NCI-H82 treated with DMSO at 0.1 percent for 48 hours (cell line): Measurements from ENCODE around the gene COL9A3.

Experiments
- DNase-seq: peaks from one replicate; lab custom pipeline; 2025; ENCODE audit not compliant: unreplicated experiment; lab: John Stamatoyannopoulos, UW

The COL9A3 gene

DNA sequence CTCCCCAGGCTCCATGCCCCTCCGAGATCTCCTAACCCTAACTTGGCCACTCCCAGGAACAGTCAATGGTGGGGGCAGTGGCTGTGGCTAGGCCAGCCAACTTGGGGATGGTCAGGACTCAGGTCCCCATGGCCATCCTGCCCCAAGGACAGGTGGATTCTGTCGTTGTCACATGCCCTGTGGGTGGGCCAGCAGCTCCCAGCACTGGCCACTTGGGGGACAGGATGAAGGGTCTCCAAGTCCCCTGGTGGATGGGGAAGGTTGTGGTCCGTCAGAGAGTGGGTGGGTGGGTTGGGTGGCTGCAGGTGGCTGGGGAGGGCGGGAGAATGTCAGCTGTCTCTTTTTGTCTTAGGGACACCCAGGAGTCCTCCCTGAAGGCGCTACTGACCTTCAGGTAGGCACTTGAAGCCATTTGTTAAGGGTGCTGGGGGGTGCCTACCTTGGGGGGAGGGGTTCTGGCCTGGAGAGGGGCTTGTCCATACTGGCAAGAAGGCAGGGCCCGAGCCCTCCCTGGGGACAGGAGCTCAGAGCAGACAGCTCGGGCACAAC is 5.5 kb downstream of the COL9A3 start:
- no peak for DNase-seq

DNA sequence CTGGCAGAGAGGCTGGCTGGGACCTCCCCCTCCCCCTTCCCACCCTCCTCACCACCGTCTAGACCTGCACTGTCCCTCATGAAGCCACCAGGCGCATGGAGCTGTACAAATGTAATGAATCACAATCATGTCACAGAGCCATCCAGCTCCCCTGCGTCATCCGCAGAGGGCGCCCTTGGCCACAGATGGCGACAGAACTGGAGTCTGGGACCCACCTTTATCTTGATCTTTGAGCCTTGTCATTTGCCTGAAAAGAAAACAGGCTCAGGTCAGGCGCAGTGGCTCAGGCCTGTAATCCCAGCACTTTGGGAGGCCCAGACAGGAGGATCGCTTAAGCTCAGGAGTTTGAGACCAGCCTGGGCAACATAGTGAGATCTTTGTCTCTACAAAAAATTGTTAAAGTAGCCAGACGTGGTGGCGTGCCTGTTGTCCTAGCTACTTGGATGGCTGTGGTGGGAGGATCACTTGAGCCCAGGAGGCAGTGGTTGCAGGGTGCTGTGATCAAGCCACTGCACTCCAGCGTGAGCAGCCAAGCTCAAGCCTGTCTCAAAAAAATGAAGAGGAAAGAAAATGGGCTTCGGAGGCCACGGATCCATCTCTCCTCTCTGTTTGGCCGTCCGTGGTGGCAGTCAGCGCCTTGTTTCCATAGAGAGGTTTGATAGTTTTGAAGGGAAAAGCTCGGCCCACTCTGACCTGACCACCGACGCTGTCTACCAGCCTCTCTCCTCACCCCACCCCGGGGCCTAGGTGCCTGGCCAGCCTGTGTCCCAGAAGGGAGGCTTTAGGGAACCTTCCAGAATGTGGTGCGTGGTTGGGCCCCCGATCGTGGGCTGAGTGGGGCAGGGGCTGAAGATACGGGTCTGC is 6.2 kb downstream of the COL9A3 start:
- peak; percentile 73 for DNase-seq

DNA sequence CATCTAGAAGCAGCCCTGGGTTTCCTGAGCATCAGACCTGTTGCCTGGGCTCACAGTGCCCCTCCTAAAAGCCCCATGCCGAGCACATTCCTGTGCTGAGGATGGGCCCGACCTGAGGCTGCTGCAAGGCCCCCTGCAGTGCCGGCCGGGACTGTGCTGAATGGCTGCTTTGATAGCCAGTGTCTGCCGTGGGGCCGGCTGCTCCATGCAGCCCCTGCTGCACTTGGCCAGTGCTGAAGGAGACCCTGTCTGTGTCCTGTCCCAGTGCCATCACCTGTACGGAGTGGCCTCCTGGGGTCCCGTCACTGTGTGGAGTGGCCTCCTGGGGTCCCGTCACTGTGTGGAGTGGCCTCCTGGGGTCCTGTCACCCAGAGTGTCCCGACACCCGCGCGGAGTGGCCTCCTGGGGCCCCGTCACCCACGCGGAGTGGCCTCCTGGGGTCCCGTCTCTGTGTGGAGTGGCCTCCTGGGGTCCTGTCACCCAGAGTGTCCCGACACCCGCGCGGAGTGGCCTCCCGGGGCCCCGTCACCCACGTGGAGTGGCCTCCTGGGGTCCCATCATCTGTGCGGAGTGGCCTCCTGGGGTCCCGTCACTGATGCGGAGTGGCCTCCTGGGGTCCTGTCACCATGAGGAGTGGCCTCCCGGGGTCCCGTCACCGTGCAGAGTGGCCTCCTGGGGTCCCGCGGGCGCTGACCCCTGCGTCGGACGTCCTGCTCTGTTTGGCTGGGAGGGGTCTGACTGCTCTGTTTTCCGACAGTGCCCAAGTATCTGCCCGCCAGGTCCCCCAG is 7.0 kb downstream of the COL9A3 start:
- DNase-seq: no peak

DNA sequence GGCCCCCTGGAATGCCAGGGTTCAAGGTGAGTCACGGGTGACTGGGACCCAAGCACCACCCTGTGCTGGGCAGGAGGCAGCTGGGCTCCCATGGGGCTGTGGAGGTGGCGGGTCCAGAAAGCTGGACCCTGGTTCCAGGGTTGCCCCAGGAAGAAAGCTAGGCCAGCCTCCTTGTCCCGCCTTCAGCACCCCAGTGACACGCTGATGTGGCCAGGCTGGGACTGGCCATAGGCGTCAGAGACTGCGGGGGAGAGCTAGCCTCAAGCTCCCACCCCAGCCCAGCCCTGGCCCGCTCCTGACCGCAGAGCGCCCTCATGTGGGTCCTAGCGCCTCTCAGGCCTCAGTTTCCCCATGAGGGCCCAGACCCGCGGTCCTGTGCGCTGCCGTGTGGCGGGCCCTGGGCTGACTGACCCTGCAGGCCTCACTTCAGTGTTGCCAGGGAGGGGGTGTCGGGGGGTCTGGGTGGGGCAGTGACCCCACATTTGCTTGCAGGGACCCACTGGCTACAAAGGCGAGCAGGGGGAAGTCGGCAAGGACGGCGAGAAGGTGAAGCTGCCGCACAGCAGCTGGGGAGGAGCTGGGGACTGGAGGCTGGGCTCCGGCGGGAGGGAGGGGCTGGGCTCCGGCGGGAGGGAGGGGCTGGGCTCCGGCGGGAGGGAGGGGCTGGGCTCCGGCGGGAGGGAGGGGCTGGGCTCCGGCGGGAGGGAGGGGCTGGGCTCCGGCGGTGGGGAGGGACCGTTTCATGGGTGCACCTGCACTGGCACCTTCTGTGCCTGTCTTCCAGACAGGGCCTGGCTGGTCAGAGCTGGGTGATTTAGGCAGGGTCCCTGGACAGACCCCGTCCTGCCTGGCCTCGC is 7.9 kb downstream of the COL9A3 start:
- DNase-seq: peak; percentile 7

DNA sequence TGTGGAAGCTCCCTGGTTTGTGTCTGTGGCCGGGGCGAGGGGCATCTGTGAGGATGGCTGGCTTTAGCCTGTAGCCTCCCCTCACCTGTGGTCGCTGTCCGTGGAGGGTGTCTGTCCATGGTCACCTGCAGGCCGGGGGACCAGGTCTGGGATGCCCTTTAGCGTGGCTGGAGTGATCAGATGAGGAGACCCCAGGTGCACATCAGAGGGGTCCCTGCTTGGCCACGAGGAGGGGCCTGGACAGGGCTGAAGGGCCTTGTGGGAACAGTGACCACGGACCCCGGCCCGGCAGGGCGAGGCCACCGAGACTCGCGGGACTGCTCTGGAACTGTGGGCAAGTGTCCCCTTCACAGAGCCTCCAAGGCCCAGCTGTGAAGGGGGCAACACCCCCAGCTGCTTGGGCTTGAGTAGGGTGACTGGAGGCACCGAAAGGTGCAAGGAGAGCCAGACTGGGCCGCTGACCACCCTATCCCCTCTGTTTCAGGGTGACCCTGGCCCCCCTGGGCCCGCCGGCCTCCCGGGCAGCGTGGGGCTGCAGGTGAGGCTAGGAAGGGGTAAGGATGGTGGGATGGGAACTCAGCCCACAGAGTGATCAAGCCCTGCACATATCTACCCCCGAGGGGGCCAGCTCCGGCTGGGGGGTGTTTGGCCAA is 8.6 kb downstream of the COL9A3 start:
- DNase-seq: no peak

DNA sequence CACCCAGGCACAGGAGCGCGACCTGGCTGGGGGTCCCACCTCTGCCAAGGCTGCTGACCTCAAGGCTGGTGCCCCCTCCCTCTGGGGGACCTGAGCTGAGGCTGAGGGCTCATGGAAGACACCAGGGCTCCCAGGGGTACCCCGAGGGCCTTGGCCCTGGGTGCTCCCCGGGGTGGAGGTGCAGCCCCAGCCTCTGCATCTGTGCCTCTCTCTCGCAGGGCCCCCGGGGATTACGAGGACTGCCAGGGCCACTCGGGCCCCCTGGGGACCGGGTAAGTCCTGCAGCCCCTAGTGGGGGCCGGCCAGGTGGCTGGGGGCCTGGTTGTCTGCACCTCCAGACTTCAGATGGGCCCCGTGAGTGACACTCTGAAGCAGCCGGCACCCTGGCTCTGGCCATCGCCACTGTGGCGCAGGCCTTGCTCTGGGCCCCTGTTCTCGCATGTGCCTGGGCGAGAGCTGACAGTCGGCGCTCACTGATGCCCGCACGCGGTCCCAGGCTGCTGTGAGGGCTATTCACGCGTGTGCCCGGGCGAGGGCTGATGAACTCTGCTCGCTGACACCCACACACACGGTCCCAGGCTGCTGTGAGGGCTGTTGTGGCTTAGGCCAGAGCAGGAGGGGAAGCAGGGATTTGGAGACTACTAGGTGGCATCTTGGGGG is 9.3 kb downstream of the COL9A3 start:
- no peak for DNase-seq

DNA sequence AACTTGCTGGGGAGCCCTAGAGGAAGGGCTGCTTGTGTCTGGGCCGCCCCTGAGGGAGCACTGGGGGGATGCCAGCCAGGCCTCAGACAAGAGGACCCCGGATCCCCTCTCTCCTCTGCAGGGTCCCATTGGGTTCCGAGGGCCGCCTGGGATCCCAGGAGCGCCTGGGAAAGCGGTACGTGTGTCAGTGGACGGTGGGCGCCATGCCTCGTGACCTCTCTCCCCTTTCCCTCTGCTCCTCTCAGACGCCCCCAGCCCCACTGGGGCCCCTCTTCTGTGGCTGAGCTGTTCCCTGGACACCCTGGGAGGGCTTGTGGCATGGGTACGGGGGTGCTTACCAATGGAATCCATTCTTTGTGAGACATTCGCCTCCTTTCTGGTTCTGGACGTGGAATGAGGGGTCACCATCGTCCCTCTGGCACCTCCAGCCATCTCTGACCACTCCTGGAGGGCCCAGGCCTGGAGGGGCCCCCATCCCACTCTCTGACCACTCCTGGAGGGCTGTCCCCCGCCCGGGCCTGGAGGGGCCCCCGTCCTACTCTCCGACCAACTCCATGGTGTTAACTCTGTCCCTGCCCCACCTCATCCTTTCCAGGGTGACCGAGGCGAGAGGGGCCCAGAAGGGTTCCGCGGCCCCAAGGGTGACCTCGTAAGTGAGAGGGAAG is 9.9 kb downstream of the COL9A3 start:
- no peak for DNase-seq

DNA sequence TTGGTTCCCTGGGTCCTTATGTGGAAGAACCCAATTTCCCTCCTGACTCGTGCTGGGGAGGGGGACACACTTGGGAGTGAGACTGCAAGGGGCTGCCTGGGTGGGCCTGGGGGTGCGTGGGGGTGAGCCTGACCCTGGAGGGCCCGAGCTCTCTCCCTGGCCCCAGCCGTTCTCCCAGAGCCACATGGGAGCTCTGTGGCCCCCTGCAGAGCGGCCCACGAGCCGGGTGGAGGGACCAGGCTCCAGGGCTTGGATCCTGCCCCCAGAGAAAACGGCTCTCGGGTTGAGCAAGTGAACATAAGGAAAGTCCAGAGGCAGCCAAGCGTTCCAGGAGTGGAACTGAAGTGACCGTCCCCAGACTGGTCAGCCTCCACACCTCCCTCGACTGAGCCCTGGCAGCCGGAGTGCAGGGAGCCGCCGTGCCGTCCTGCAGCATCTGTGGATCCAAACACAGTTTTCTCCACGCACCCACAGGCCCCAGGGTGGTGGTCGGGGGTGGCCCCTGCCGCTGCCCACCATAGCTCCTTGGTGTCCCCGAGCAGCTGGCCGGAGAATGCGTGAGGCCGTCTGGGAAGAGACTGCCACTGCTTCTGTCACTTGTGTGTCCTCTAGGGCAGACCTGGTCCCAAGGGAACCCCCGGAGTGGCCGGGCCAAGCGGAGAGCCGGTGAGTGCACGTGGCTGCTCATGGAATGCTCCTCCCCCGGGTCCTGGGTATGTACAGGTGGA is 10.6 kb downstream of the COL9A3 start:
- DNase-seq: no peak

DNA sequence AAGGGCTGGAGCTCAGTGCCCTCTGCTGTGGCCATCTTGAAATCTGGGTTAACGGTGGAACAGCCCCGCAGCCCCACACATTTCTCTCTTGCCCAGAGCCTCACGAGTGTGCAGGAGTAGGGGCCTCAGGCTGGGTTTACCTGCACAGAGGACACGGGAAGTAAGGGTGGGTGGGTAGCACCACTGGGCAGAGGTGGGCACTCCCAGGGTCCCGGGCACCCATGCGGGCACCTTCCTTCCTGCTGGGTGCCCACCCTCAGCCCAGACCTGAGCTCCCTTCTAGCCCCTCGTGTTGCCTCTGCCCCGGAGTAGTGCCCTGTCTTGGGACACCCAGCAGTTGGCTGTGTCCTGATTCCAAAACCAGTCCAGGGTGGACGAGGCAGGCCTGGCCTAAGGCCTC is 11.2 kb downstream of the COL9A3 start:
- no peak for DNase-seq

DNA sequence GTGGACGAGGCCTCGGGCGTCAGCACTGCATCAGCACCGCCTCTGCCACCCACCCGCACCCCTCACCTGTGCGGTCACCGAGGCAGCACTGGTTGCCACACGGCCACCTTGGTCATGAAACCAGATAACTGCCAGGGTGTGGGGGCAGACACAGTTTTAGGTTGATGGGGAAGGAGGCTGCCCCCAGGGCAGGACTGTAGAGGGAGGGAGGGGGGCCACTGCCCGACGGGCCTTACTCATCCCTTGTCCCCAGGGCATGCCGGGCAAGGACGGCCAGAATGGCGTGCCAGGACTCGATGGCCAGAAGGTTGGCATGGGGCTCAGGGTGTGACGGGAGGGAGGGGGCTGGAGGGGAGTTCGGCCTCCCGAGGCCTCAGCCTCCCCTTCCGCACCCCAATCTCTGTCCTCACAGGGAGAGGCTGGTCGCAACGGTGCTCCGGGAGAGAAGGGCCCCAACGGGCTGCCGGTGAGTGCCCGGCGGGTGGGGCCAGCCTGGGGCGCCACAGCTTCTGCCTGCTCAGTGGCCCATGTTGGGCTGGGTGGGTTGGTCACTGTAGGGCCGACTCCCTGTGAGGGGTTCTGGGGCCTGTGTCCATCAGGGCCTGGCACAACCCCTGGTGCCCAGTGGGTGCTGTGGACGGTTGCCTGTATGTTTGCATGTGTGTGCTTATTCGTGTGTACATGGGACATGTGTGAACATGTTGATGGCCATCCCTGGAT is 11.8 kb downstream of the COL9A3 start:
- no peak for DNase-seq

DNA sequence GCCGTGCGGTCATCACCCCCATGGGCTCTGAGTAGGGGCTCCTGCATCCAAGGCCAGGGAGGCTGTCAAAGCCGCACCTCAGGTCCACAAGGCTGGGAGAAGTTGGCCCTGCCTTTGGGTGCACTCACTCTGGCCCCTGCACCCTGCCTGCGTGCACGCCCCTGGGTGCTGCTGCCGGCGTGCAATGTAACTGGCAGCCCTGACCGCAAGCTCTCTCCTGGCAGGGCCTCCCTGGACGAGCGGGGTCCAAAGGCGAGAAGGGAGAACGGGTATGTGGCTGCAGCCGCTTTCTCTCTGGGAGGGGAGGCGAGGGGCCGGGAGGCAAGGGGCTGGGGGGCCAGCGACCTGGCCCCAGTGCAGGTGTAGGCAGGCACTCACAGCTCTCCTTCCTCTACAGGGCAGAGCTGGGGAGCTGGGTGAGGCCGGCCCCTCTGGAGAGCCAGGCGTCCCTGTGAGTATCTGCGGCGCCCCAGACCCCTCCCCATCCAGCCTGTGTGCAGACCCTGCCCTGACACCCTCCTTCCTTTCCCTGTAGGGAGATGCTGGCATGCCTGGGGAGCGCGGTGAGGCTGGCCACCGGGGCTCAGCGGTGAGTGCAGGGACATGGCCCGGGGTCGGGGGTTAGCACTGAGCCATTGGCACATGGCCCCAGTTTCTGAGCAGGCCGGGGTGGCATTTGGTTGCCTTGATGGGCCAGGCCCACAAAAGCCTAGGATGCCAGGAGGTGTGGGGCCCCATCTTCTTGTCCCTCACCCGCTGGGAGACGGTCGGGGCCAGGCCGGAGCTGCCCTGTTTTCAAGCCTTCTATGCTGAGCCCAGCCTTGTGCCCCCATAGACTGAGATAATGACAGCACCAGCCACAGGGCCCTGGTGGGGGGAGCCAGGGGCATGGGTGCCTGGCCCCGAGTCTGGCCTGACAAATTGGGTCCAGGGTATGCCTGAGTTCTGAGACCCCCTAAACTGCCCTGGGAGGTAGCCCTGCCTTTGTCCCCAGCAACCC is 12.7 kb downstream of the COL9A3 start:
- no peak for DNase-seq

DNA sequence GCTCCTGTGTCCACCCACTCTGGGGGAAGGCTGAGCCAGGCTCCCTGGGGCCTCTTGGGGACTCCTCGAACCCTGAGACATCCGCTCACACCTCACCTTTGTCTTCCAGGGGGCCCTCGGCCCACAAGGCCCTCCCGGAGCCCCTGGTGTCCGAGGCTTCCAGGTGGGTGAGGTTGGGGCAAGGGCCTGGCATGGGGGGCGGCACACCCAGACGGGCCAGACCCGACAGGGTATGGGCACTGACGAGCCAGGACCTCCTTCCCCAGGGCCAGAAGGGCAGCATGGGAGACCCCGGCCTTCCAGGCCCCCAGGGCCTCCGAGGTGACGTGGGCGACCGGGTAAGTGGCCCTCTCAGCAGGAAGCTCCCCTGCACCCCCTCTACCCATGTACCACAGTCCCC is 13.4 kb downstream of the COL9A3 start:
- no peak for DNase-seq

DNA sequence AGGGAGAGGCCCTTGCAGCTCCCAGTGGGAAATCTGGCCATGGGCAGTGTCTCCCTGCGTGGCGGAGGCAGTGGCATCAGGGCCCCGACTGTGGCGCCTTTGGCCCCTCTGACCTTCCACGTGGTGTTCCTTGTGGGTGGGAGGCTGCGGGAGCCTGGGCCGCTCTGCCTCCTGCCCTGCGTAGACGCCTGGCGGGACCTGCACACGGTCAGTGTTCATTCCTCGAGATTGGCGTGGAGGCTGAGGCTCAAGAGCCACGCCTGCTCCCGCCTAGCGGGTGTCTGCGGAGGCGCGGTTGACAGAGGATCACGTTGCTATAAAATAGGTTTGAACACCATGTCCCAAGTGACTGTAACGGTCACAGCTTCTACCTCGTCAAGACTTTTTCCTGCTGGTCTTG is 14.0 kb downstream of the COL9A3 start:
- DNase-seq: no peak

DNA sequence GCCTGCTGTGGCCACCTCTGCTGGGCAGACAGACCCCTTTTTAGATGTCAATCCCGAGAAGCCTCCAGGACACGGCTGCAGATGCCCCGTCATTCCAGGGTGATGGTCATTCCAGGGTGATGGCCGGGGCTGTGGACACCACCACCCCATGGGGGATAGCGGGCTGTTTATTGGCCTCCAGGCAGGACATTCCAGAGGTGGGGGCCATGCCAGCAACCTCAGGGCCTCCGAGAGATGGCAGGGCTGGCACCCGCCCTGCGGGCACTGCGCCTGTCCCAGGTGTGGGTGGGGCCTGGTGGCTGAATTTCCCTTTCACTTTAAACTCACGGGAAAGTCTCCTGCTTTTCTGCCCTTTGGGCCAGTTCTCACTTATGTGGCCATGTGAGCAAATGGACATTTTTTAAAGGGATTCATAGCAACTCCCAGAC is 14.5 kb downstream of the COL9A3 start:
- DNase-seq: no peak

DNA sequence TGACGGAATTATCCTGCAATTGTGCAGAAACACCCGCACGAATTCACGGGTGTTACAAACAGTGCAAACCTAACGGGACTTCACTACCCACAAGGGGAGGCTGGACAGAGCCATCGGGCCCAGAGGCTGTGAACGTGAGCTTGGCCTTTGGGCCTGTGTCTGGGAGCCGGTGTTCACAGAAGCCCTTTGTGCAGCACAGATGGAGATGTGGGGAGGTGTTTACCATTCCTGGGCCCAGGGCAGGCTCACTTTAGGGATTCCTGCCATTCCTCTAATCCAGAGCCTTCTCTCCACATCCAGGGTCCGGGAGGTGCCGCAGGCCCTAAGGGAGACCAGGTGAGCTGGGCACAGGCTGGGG is 15.0 kb downstream of the COL9A3 start:
- no peak for DNase-seq

DNA sequence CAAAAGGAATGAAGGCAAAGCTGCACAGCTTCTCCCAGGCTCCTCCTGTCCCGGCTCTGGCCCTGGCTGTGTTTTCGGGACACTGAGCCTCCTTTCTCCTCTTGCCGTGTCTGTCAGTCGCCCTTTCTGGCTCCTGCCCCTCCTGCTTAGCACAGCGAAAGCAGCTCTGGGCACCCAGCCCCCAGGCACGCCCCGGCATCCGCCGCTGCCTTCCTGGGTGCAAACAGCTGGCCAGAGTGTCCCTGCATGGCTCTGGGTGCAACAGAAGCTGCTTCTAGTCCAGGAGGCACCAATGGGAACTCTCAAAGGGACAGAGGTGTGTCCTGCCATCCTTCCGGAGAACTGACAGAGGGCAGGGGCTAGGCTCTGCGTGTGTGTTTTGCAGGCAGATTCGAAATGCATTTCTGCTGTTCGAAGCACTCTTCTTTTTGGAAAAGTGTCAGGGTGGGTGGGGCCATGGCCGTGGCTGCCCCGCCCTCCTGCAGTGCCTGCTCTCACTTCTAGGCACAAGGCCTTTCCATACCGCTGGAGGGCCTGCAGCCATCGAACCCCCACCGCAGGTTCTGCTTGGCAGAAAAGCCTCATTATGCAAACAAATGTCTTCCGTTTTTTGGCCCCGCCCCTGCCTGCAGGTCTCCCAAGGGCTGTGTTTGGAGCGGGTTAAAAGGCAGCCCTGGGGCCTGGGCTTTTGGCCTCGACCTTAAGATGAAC is 15.5 kb downstream of the COL9A3 start:
- no peak for DNase-seq
